ENCODE data around the gene C3orf49.

C3orf49 gene

DNA sequence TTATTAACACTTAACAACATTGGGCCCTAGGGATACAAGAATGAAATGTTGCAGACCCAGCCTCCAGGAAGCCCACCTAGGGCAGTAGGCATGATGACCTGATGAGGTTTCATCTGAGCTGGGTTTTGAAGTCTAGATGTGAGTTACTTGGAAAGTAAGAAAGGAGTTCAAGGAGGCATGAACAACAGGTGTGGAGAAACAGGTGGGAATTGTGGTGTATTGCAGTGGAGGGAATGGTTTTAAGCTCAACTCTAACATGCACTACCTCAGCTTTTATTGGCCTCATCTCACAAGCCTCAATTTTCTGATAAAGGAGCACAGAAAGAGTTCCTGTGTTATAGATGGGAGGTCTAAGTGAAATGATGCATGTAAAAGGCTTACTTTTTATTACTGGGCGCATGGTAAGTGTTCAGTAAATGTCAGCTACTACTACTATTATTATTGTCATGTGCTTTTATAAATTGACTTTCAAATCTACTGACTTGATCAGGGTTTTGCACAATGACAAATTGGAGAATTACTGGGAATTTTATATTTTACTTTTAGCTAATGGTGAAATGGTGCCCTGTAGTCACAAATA lies 73.8 kb downstream of the C3orf49 start:
- no peak for DNase-seq

GRCh38 chr3:63895422-63896189 lies 76.5 kb downstream of the C3orf49 start:
- DNase-seq, result no peak

DNA sequence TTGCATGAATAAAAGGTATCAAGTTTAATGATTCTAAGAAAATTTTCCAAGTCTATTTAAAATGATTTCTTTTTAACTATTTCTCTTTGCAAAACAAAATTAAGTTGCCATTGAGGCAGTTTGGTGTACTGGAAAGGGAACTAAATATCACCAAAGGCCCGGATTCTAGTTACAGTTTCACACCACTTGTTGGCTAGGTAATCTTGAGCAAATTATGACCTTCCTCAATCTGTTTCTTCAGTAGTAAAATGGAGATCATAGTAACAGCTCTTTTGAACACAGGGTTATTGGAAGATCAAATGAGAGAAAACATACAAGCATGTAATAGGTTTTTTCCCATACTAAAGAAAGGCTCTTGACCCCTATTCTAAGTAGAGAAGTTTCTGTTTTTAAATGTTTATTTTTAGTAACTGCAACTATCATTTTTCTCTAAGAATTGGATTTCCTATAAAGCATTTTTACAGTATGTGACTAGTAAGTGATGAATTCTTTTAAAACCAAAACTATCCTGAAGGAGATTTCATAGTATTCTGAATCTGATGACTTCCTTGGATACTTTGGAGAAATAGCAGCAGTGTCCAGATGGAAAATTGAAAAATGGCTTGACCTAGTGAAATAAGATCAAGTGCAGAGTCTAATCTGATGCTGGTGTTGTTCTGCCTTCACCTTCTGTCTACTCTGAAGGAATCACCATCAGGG lies 77.4 kb downstream of the C3orf49 start:
- no peak for DNase-seq

Data from NCI-H1436 treated with DMSO at 0.1 percent for 48 hours (cell line).